ENCODE data around the gene FRY.

Gene FRY

DNA sequence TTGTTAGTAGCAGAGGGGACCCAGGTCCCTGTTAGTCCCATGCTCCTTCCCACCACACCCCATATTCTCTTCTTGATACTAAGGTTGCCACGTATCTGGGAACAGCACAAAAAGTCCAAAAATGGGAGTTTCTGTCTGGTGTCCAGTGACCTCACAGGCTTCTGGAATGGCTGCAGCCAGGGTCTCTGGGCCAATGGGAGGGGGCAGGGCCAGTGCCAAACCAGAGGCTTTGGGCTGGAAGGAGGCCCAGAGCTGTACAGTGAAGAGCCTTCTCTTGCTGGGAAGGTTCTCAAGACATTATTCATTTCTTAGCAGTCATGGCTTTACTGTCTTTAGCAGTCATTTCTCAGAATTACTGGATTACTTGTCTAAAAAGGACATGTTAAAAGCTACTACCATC lies 119.2 kb downstream of the FRY start:
- in situ Hi-C loops (cut with MboI; ENCODE audit: low pct_unique_long_range_greater_than_20kb, low sequenced_read_pairs, unreplicated experiment), result no loop called here
- TF ChIP-seq, protein P1, sequence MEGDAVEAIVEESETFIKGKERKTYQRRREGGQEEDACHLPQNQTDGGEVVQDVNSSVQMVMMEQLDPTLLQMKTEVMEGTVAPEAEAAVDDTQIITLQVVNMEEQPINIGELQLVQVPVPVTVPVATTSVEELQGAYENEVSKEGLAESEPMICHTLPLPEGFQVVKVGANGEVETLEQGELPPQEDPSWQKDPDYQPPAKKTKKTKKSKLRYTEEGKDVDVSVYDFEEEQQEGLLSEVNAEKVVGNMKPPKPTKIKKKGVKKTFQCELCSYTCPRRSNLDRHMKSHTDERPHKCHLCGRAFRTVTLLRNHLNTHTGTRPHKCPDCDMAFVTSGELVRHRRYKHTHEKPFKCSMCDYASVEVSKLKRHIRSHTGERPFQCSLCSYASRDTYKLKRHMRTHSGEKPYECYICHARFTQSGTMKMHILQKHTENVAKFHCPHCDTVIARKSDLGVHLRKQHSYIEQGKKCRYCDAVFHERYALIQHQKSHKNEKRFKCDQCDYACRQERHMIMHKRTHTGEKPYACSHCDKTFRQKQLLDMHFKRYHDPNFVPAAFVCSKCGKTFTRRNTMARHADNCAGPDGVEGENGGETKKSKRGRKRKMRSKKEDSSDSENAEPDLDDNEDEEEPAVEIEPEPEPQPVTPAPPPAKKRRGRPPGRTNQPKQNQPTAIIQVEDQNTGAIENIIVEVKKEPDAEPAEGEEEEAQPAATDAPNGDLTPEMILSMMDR (IDR thresholded peaks at IDR 0.05; ENCODE audit: extremely low read depth, insufficient read depth, missing control alignments), result no peak
- no peak for DNase-seq (ENCODE audit: low spot score)

GRCh38 chr13:32151240-32151639 lies 119.7 kb downstream of the FRY start:
- in situ Hi-C loops (cut with MboI; ENCODE audit: low pct_unique_long_range_greater_than_20kb, low sequenced_read_pairs, unreplicated experiment), result no loop called here
- TF ChIP-seq, protein P1 (IDR thresholded peaks at IDR 0.05; ENCODE audit: extremely low read depth, insufficient read depth, missing control alignments), result no peak
- no peak for DNase-seq (ENCODE audit: low spot score)

- in situ Hi-C loops (cut with MboI; ENCODE audit: low pct_unique_long_range_greater_than_20kb, low sequenced_read_pairs, unreplicated experiment), result no loop called here
- no peak for DNase-seq (ENCODE audit: low spot score)
- TF ChIP-seq, protein P1 (IDR thresholded peaks at IDR 0.05; ENCODE audit: extremely low read depth, insufficient read depth, missing control alignments), result no peak
Observed at GRCh38 chr13:32153056-32153455, 121.5 kb downstream of the FRY start.

DNA sequence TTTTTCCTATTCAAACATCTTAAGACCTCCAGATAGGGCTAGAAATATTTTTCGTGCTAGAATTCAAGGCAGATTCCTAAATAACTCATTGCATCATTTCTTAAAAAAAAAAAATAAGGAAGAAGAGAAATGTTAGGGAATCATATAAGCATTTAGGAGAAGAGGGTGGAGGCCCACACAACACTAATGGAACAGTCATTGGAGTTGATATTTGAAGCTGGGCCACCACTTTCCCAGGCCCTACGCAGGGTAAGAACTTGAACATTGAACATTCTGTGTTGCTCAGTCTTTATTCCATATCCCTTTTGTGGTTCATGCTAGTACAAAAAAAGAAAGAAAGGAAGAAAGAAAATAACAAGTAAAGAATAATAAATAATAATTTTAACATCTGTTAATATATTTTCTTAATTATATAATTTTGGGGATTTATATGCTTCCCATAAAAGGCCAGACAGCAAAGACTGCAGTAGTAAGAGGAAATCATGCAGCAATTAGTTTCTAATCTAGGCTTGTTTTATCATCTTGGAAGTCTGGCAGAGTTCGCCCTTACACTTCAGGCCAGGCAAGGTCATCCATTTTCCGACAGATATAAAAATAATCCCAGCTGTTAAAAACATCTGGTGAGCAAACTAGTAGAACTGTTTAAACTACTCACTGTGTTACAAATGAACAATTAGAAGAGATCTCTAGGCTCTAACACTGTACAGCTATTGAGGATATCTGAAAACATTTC lies 127.7 kb downstream of the FRY start:
- in situ Hi-C loops (cut with MboI; ENCODE audit: low pct_unique_long_range_greater_than_20kb, low sequenced_read_pairs, unreplicated experiment), result no loop called here
- TF ChIP-seq, protein P1 (IDR thresholded peaks at IDR 0.05; ENCODE audit: extremely low read depth, insufficient read depth, missing control alignments), result no peak
- DNase-seq (ENCODE audit: low spot score), result no peak

DNA sequence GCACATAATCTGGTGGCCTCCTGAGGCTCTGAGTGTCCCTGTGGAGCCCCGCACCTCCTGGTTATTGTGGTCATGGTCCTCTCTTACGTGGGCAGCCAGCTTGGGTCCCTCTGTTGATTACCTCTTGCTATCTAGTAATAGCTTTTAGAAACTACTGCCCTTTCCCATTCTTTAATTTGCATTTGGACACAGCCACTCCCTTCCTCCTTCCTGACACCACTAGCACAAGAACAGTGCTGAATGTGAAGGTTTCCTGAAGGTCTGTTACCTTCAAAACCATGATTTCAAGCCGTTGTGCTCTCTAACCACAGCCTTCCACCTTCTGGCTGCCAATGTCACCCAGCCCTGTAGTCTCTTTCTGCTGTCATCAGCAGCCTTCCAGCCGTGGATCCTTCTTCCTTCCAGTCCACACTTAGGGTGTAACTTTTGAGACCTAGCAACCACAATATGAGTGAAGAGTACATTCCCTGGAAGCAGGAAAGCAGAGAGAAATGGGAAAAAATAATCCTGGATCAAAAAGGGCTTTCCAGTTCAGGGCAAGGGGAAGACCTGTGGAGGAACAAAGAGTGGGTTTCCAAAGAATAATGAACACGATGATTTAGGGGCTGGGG lies 130.9 kb downstream of the FRY start:
- DNase-seq (ENCODE audit: low spot score), result no peak
- TF ChIP-seq, protein P1 (IDR thresholded peaks at IDR 0.05; ENCODE audit: extremely low read depth, insufficient read depth, missing control alignments), result no peak
- in situ Hi-C loops (cut with MboI; ENCODE audit: low pct_unique_long_range_greater_than_20kb, low sequenced_read_pairs, unreplicated experiment), result no loop called here

DNA sequence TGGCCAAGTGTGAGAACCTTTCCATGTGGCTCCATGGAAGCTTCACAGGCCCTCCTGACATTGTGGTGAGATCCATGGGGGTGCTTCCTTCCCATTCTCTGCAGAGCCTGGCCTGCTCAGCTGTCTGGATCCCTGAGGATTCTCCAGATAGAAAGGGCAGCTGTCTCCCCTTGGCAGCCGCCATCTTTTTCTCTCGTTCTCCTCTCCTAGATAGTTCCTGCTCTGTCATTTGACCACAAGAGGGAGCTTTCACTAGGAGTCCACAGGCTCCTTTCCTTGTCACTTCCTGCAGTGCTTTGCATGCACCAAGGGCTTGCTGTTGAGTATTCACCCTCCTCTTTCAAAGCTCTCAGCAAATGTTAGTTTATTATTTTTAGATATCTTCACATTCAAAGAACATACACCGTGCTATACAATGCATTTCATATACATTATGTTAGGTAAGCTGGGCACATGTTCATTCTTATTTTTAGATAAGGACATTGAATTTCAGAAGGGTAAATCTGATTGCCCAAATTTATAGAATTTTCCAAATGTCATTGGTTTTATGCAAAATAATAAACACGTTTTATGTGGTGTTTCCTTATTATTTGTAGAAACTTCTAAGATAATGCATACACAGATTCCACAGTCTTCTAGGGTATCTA lies 133.2 kb downstream of the FRY start:
- DNase-seq (ENCODE audit: low spot score), result no peak
- TF ChIP-seq, protein P1 (IDR thresholded peaks at IDR 0.05; ENCODE audit: extremely low read depth, insufficient read depth, missing control alignments), result peak; percentile 36
- in situ Hi-C loops (cut with MboI; ENCODE audit: low pct_unique_long_range_greater_than_20kb, low sequenced_read_pairs, unreplicated experiment), result no loop called here

All from GM13977 (cell line).